ENCODE measurements around the gene PSMB3. TPM values are rescaled to one million over a fixed set of nuclear protein-coding genes. Genes with fewer than 3 reads are reported as not detected.

PSMB3 gene
- total RNA-seq, 2 experiments from 2014 or later, result 231 to 348 TPM

- intact Hi-C loops (cut with micrococcal nuclease; ENCODE audit: unreplicated experiment), result no loop called here
- peaks cover 16% of the 10 kb centered on the region for H3K4me1 ChIP-seq (ENCODE audit: insufficient read depth, low read length, poor library complexity, severe bottlenecking)
- H3K9me2 ChIP-seq (ENCODE audit: insufficient read depth, low read length), result no peaks in the 10 kb centered on the region
- CTCF ChIA-PET (ENCODE audit: unreplicated experiment), result no interaction called here
- DNase-seq (ENCODE audit: low spot score), result no peak
- no peak overlapping the region for H3K27ac ChIP-seq (ENCODE audit: low read depth, low read length, poor library complexity, severe bottlenecking)
- no peak overlapping the region for H3K4me3 ChIP-seq (ENCODE audit: low read depth, low read length, poor library complexity, severe bottlenecking)
- H3K36me3 ChIP-seq (ENCODE audit: insufficient read depth, low read length), result peaks cover 98% of the 10 kb centered on the region
- POLR2A ChIA-PET, result no interaction called here
- H3K79me2 ChIP-seq (ENCODE audit: insufficient read depth, low read depth, low read length), result peaks cover 6% of the 10 kb centered on the region; the same call in 1 of the 2 replicates
- no peak overlapping the region for H3K4me2 ChIP-seq (ENCODE audit: low read length)
- H3K9me3 ChIP-seq (ENCODE audit: low read length), result no peaks in the 10 kb centered on the region
- no peak overlapping the region for H2AFZ ChIP-seq (ENCODE audit: low read length)
- no peaks in the 10 kb centered on the region for H4K20me1 ChIP-seq (ENCODE audit: insufficient read depth, low read length)
- no TSS peak for BruUV-seq (replicated peaks)
- TF ChIP-seq EZH2phosphoT487 (IDR thresholded peaks at IDR 0.05; ENCODE audit: borderline replicate concordance, low read depth, low read length), result no peak
- TF ChIP-seq, protein P1, sequence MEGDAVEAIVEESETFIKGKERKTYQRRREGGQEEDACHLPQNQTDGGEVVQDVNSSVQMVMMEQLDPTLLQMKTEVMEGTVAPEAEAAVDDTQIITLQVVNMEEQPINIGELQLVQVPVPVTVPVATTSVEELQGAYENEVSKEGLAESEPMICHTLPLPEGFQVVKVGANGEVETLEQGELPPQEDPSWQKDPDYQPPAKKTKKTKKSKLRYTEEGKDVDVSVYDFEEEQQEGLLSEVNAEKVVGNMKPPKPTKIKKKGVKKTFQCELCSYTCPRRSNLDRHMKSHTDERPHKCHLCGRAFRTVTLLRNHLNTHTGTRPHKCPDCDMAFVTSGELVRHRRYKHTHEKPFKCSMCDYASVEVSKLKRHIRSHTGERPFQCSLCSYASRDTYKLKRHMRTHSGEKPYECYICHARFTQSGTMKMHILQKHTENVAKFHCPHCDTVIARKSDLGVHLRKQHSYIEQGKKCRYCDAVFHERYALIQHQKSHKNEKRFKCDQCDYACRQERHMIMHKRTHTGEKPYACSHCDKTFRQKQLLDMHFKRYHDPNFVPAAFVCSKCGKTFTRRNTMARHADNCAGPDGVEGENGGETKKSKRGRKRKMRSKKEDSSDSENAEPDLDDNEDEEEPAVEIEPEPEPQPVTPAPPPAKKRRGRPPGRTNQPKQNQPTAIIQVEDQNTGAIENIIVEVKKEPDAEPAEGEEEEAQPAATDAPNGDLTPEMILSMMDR (conservative IDR thresholded peaks at IDR 0.05; ENCODE audit: low read length), result no peak
Observed at GRCh38 chr17:38712593-38712992, 39.9 kb upstream of the PSMB3 start.

- peaks cover 94% of the 10 kb centered on the region for H3K36me3 ChIP-seq (ENCODE audit: insufficient read depth, low read length)
- H4K20me1 ChIP-seq (ENCODE audit: insufficient read depth, low read length), result no peaks in the 10 kb centered on the region
- no TSS peak for BruUV-seq (replicated peaks)
- intact Hi-C loops (cut with micrococcal nuclease; ENCODE audit: unreplicated experiment), result no loop called here
- H3K9me3 ChIP-seq (ENCODE audit: low read length), result no peaks in the 10 kb centered on the region
- H3K27ac ChIP-seq (ENCODE audit: low read depth, low read length, poor library complexity, severe bottlenecking), result no peak overlapping the region
- CTCF ChIA-PET (ENCODE audit: unreplicated experiment), result no interaction called here
- no peaks in the 10 kb centered on the region for H3K79me2 ChIP-seq (ENCODE audit: insufficient read depth, low read depth, low read length)
- TF ChIP-seq, protein P1 (conservative IDR thresholded peaks at IDR 0.05; ENCODE audit: low read length), result no peak
- TF ChIP-seq EZH2phosphoT487 (IDR thresholded peaks at IDR 0.05; ENCODE audit: borderline replicate concordance, low read depth, low read length), result no peak
- no peak overlapping the region for H3K4me3 ChIP-seq (ENCODE audit: low read depth, low read length, poor library complexity, severe bottlenecking)
- H3K4me1 ChIP-seq (ENCODE audit: insufficient read depth, low read length, poor library complexity, severe bottlenecking), result peaks cover 18% of the 10 kb centered on the region
- DNase-seq (ENCODE audit: low spot score), result no peak
- no peak overlapping the region for H2AFZ ChIP-seq (ENCODE audit: low read length)
- no peak overlapping the region for H3K4me2 ChIP-seq (ENCODE audit: low read length)
- H3K9me2 ChIP-seq (ENCODE audit: insufficient read depth, low read length), result no peaks in the 10 kb centered on the region
- POLR2A ChIA-PET, result interaction anchor here (0.5 kb wide), 1 partner anchor 21 kb away, joined by 4 read pairs; no protein-coding TSS in a partner anchor
Observed at GRCh38 chr17:38713456-38714075, 39.0 kb upstream of the PSMB3 start.

- intact Hi-C loops (cut with micrococcal nuclease; ENCODE audit: unreplicated experiment), result no loop called here
- peaks cover 91% of the 10 kb centered on the region for H3K36me3 ChIP-seq (ENCODE audit: insufficient read depth, low read length)
- no peak for TF ChIP-seq EZH2phosphoT487 (IDR thresholded peaks at IDR 0.05; ENCODE audit: borderline replicate concordance, low read depth, low read length)
- TF ChIP-seq, protein P1 (conservative IDR thresholded peaks at IDR 0.05; ENCODE audit: low read length), result no peak
- peaks cover 22% of the 10 kb centered on the region for H3K4me1 ChIP-seq (ENCODE audit: insufficient read depth, low read length, poor library complexity, severe bottlenecking)
- H3K79me2 ChIP-seq (ENCODE audit: insufficient read depth, low read depth, low read length), result no peaks in the 10 kb centered on the region
- no peak overlapping the region for H2AFZ ChIP-seq (ENCODE audit: low read length)
- ChIA-PET CTCF (ENCODE audit: unreplicated experiment) (no interaction called here), POLR2A (interaction anchor here (0.7 kb wide), 1 partner anchor 25 kb away, joined by 4 read pairs; no protein-coding TSS in a partner anchor)
- no peak overlapping the region for H3K4me2 ChIP-seq (ENCODE audit: low read length)
- BruUV-seq (replicated peaks), result no TSS peak
- no peaks in the 10 kb centered on the region for H3K9me2 ChIP-seq (ENCODE audit: insufficient read depth, low read length)
- no peak for DNase-seq (ENCODE audit: low spot score)
- H4K20me1 ChIP-seq (ENCODE audit: insufficient read depth, low read length), result no peaks in the 10 kb centered on the region
- H3K9me3 ChIP-seq (ENCODE audit: low read length), result no peaks in the 10 kb centered on the region
- no peak overlapping the region for H3K27ac ChIP-seq (ENCODE audit: low read depth, low read length, poor library complexity, severe bottlenecking)
- H3K4me3 ChIP-seq (ENCODE audit: low read depth, low read length, poor library complexity, severe bottlenecking), result no peak overlapping the region
Observed at GRCh38 chr17:38715216-38715943, 37.2 kb upstream of the PSMB3 start.
